Endodermal cell (in vitro differentiated cells): Measurements from ENCODE around the gene TTLL11. TPM values are rescaled to one million over a fixed set of nuclear protein-coding genes. Genes with fewer than 3 reads are reported as not detected.

ENCODE experiments used
- DNase-seq: peaks from one replicate; pipeline ENCODE4 v3.0.0-alpha.2; 2017
- H3K27ac ChIP-seq: 2 replicates; pipeline ENCODE4 v1.5.1; 2013; ENCODE audit warnings: mild to moderate bottlenecking, low read depth, low read length, moderate library complexity
- H3K27me3 ChIP-seq: 2 replicates; pipeline ENCODE4 v1.6.1; 2013; ENCODE audit warnings: mild to moderate bottlenecking, low read length, moderate library complexity; ENCODE audit not compliant: insufficient read depth, control insufficient read depth, poor library complexity, severe bottlenecking
- H3K36me3 ChIP-seq: 2 replicates; pipeline ENCODE4 v1.7.0; 2013; ENCODE audit warnings: mild to moderate bottlenecking, low read length, moderate library complexity; ENCODE audit not compliant: control insufficient read depth, insufficient read depth
- H3K4me1 ChIP-seq: one replicate; pipeline ENCODE4 v1.7.0; 2013; ENCODE audit warnings: low read length; ENCODE audit not compliant: control insufficient read depth, insufficient read depth
- H3K4me3 ChIP-seq: 2 replicates; pipeline ENCODE4 v1.5.1; 2013; ENCODE audit warnings: mild to moderate bottlenecking, low read length, moderate library complexity
- H3K9ac ChIP-seq: 2 replicates; pipeline ENCODE4 v1.6.1; 2013; ENCODE audit warnings: mild to moderate bottlenecking, low read length, moderate library complexity; ENCODE audit not compliant: poor library complexity, severe bottlenecking; ENCODE audit errors: extremely low read depth
- H3K9me3 ChIP-seq: 2 replicates; pipeline ENCODE4 v1.6.1; 2013; ENCODE audit warnings: mild to moderate bottlenecking, low read length, moderate library complexity; ENCODE audit not compliant: control insufficient read depth
- H3K27ac Mint-ChIP-seq: 2 replicates; pipeline ENCODE4 v1.8.0; 2020; ENCODE audit warnings: mixed read lengths
- H3K27me3 Mint-ChIP-seq: 2 replicates; pipeline ENCODE4 v1.8.0; 2021; ENCODE audit warnings: mild to moderate bottlenecking, mixed read lengths; ENCODE audit not compliant: insufficient read depth
- H3K36me3 Mint-ChIP-seq: 2 replicates; pipeline ENCODE4 v1.8.0; 2020; ENCODE audit warnings: low read depth, mixed read lengths
- H3K4me1 Mint-ChIP-seq: 2 replicates; pipeline ENCODE4 v1.8.0; 2020; ENCODE audit warnings: mixed read lengths
- H3K4me3 Mint-ChIP-seq: 2 replicates; pipeline ENCODE4 v1.8.0; 2020; ENCODE audit warnings: mild to moderate bottlenecking, moderate library complexity, mixed read lengths
- H3K9me3 Mint-ChIP-seq: 2 replicates; pipeline ENCODE4 v1.8.0; 2020; ENCODE audit warnings: mild to moderate bottlenecking, mixed read lengths
- CTCF ChIP-seq: fragments of 200-600 bp; sonication (generic); conservative IDR thresholded peaks from 2 replicates; pipeline ENCODE4 v1.5.0; 2021; ENCODE audit warnings: antibody characterized with exemption, mild to moderate bottlenecking
- WGBS, 2 experiments: methylation state at CpG; one replicate each; pipeline versions ENCODE4 v1.1.5 to v1.1.7; 2013; ENCODE audit warnings: missing lambda C conversion rate in 2 of 2, mixed read lengths in 1 of 2; ENCODE audit not compliant: insufficient coverage in 1 of 2, insufficient read length in 1 of 2; 5-methylcytosine and 5-hydroxymethylcytosine counted together
- total RNA-seq, 2 donors: library from RNA; stranded (reverse); fragmentation: NEBNext Ultra II Directional in 1 of 2; extraction: Animal tissue kit (Norgen Biotek cat#: 25700) in 1 of 2; gene quantifications; 2 replicates in 1 of 2; 3 replicates in 1 of 2; pipeline ENCODE4 v1.2.1, GENCODE V29; 2021

The TTLL11 gene
- total RNA-seq, 2 donors from 2014 or later, result 0.68 TPM; not detected in 1

- DNase-seq, result no peak
- Histone ChIP-seq H3K27ac (no peak overlapping the region), H3K4me3 (no peak overlapping the region), H3K27me3 (peaks cover 44% of the 10 kb centered on the region), H3K9ac (no peak overlapping the region), H3K36me3 (no peaks in the 10 kb centered on the region), H3K9me3 (no peaks in the 10 kb centered on the region), H3K4me1 (no peaks in the 10 kb centered on the region)
- Mint-ChIP-seq H3K36me3 (no peaks in the 10 kb centered on the region), H3K4me3 (no peak overlapping the region), H3K9me3 (no peaks in the 10 kb centered on the region), H3K27me3 (peaks cover 33% of the 10 kb centered on the region), H3K4me1 (peaks cover 11% of the 10 kb centered on the region), H3K27ac (no peak overlapping the region)
- TF ChIP-seq CTCF, result no peak
- WGBS, 2 experiments, result 73 to 81% methylated on average over 6 to 8 of the region's 8 CpGs
Observed at GRCh38 chr9:122097679-122098315, 4.7 kb upstream of the TTLL11 start.

GRCh38 chr9:122096620-122097415 lies 3.7 kb upstream of the TTLL11 start:
- Mint-ChIP-seq H3K36me3 (no peaks in the 10 kb centered on the region), H3K9me3 (no peaks in the 10 kb centered on the region), H3K4me1 (peaks cover 14% of the 10 kb centered on the region), H3K27ac (no peak overlapping the region), H3K27me3 (peaks cover 36% of the 10 kb centered on the region), H3K4me3 (no peak overlapping the region)
- Histone ChIP-seq H3K9ac (no peak overlapping the region), H3K36me3 (no peaks in the 10 kb centered on the region), H3K27me3 (peaks cover 43% of the 10 kb centered on the region), H3K27ac (no peak overlapping the region), H3K9me3 (no peaks in the 10 kb centered on the region), H3K4me3 (no peak overlapping the region), H3K4me1 (no peaks in the 10 kb centered on the region)
- 88 to 90% methylated on average over 4 of the region's 4 CpGs for WGBS, 2 experiments
- no peak for TF ChIP-seq CTCF
- DNase-seq, result no peak

- Histone ChIP-seq H3K36me3 (no peaks in the 10 kb centered on the region), H3K27ac (no peak overlapping the region), H3K9me3 (no peaks in the 10 kb centered on the region), H3K9ac (no peak overlapping the region), H3K4me1 (no peaks in the 10 kb centered on the region), H3K4me3 (no peak overlapping the region), H3K27me3 (peaks cover 51% of the 10 kb centered on the region)
- DNase-seq, result peak; percentile 83
- no peaks in the 10 kb centered on the region for H3K9me3 Mint-ChIP-seq
- no peak overlapping the region for H3K27ac Mint-ChIP-seq
- H3K4me1 Mint-ChIP-seq, result peaks cover 13% of the 10 kb centered on the region
- H3K4me3 Mint-ChIP-seq, result no peak overlapping the region
- 14 to 30% methylated on average over 10 to 14 of the region's 14 CpGs for WGBS, 2 experiments
- H3K36me3 Mint-ChIP-seq, result no peaks in the 10 kb centered on the region
- peaks cover 41% of the 10 kb centered on the region for H3K27me3 Mint-ChIP-seq
- TF ChIP-seq CTCF, result peak; percentile 84
Observed at GRCh38 chr9:122095010-122095767, 2.1 kb upstream of the TTLL11 start.
